IMR-90 (cell line): Measurements from ENCODE around the gene PDZRN3.

Experiments
- CEBPB ChIP-seq: IDR thresholded peaks from 2 replicates; pipeline ENCODE4 v1.6.1; 2012; ENCODE audit warnings: low read depth, low read length, improper control_type of control experiment
- CHD1 ChIP-seq: IDR thresholded peaks from 2 replicates; pipeline ENCODE4 v1.6.1; 2012; ENCODE audit warnings: low read depth, low read length, improper control_type of control experiment
- CTCF ChIP-seq: conservative IDR thresholded peaks from 2 replicates; pipeline ENCODE4 v1.5.1; 2012; ENCODE audit warnings: mild to moderate bottlenecking, low read depth, low read length, improper control_type of control experiment
- ELK1 ChIP-seq: fragments of 150-350 bp; IDR thresholded peaks from 2 replicates; pipeline ENCODE4 v1.6.1; 2016; ENCODE audit warnings: low read depth, mild to moderate bottlenecking, low read length, moderate library complexity, borderline replicate concordance
- MXI1 ChIP-seq: IDR thresholded peaks from 2 replicates; pipeline ENCODE4 v1.6.1; 2012; ENCODE audit warnings: low read depth, mild to moderate bottlenecking, low read length, moderate library complexity, borderline replicate concordance
- POLR2A ChIP-seq: IDR thresholded peaks from 2 replicates; pipeline ENCODE4 v1.6.1; 2012; ENCODE audit warnings: mild to moderate bottlenecking, low read depth, low read length
- RFX5 ChIP-seq: IDR thresholded peaks from 2 replicates; pipeline ENCODE4 v1.8.0; 2012; ENCODE audit warnings: low read depth, mild to moderate bottlenecking, low read length, moderate library complexity

- TF ChIP-seq CTCF: no peak
- no peak for TF ChIP-seq POLR2A
- TF ChIP-seq CEBPB: peak; percentile 21; the same call in 1 of the 2 replicates
- no peak for TF ChIP-seq CHD1
- TF ChIP-seq RFX5: no peak
- TF ChIP-seq MXI1: no peak
- no peak for TF ChIP-seq ELK1
Measured at GRCh38 chr3:73603762-73604171, 21.0 kb downstream of the PDZRN3 start.
